MM.1S (cell line): ENCODE measurements around the gene PRKCE.

ENCODE experiments used
- DNase-seq: peaks from one replicate; pipeline ENCODE4 v3.0.0-alpha.2; 2015
- H2AFZ ChIP-seq: fragments of 300-600 bp; sonication (generic); 2 replicates; pipeline ENCODE4 v1.6.0; 2016; ENCODE audit warnings: antibody characterized with exemption, low read length
- H3F3A ChIP-seq: fragments of 300-600 bp; sonication (generic); 2 replicates; pipeline ENCODE4 v1.6.1; 2016; ENCODE audit warnings: mild to moderate bottlenecking, antibody characterized with exemption, low read length, moderate library complexity, mixed read lengths; ENCODE audit not compliant: insufficient read depth
- H3K27ac ChIP-seq: fragments of 300-600 bp; sonication (generic); 2 replicates; pipeline ENCODE4 v1.5.1; 2016; ENCODE audit warnings: mild to moderate bottlenecking, low read length
- H3K27me3 ChIP-seq: fragments of 300-600 bp; sonication (generic); replicated peaks from 2 replicates; pipeline ENCODE4 v1.6.0; 2016; ENCODE audit warnings: low read length; ENCODE audit not compliant: insufficient read depth
- H3K36me3 ChIP-seq: fragments of 300-600 bp; sonication (generic); replicated peaks from 2 replicates; pipeline ENCODE4 v1.6.1; 2016; ENCODE audit warnings: mild to moderate bottlenecking, low read length, mixed read lengths; ENCODE audit not compliant: insufficient read depth
- H3K4me1 ChIP-seq: fragments of 300-600 bp; sonication (generic); 2 replicates; pipeline ENCODE4 v1.6.1; 2016; ENCODE audit warnings: low read length, mixed read lengths
- H3K4me2 ChIP-seq: fragments of 300-600 bp; sonication (generic); 2 replicates; pipeline ENCODE4 v1.6.0; 2016; ENCODE audit warnings: low read depth, low read length
- H3K4me3 ChIP-seq: fragments of 300-600 bp; sonication (generic); 2 replicates; pipeline ENCODE4 v1.5.1; 2016; ENCODE audit warnings: low read length, mixed read lengths
- H3K79me2 ChIP-seq: fragments of 300-600 bp; sonication (generic); 2 replicates; pipeline ENCODE4 v1.6.1; 2016; ENCODE audit warnings: mixed run types, low read length, mixed read lengths
- H3K9ac ChIP-seq: fragments of 300-600 bp; sonication (generic); 2 replicates; pipeline ENCODE4 v1.6.1; 2016; ENCODE audit warnings: low read length, mixed read lengths
- H3K9me2 ChIP-seq: fragments of 300-600 bp; sonication (generic); replicated peaks from 2 replicates; pipeline ENCODE4 v1.6.1; 2016; ENCODE audit warnings: mild to moderate bottlenecking, low read length, mixed read lengths; ENCODE audit not compliant: insufficient read depth
- H3K9me3 ChIP-seq: fragments of 300-600 bp; sonication (generic); replicated peaks from 2 replicates; pipeline ENCODE4 v1.6.1; 2016; ENCODE audit warnings: mild to moderate bottlenecking, low read length, mixed read lengths; ENCODE audit not compliant: insufficient read depth
- H4K20me1 ChIP-seq: fragments of 300-600 bp; sonication (generic); 2 replicates; pipeline ENCODE4 v1.6.1; 2016; ENCODE audit warnings: mild to moderate bottlenecking, low read length, moderate library complexity, mixed read lengths; ENCODE audit not compliant: insufficient read depth
- EZH2 ChIP-seq: fragments of 300-600 bp; sonication (generic); optimal IDR thresholded peaks from 2 replicates; pipeline ENCODE3; 2017; ENCODE audit warnings: low read depth, mild to moderate bottlenecking, antibody characterized with exemption, low read length, mixed read lengths
- EZH2phosphoT487 ChIP-seq: fragments of 300-600 bp; sonication (generic); IDR thresholded peaks from 2 replicates; pipeline ENCODE4 v1.6.1; 2018; ENCODE audit warnings: antibody characterized with exemption, low read length
- TF ChIP-seq, protein P1 (sequence below): fragments of 300-600 bp; sonication (generic); IDR thresholded peaks from 2 replicates; pipeline ENCODE4 v1.5.1; 2016; ENCODE audit warnings: antibody characterized with exemption, low read length, mixed read lengths

PRKCE gene

DNA sequence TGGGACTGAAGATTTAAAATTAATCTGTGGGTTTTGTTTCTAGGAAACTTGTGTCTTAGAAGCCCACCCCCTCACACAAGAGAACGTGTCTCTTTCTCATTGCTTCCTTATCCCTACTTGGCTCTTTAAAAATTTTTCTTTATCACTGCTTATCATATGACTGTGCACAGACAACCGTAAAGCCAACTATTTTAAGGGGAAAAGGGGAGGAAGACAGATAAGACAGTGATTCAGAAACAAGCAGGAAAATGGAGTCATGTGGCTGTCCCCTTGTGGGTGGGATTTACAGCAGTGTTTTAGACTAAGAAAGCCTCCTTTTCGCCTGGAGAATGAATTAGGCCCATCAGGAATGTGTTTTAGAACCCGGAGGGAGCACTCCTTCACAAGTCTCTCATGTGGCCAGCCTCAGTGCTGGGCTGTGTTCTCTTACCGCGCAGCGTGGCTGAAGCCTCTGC, 17.6 kb downstream of the PRKCE start:
- H3K4me3 ChIP-seq, result no peak overlapping the region
- no peak overlapping the region for H3K27ac ChIP-seq
- no peaks in the 10 kb centered on the region for H3K9me2 ChIP-seq
- peaks cover 8% of the 10 kb centered on the region for H3K4me1 ChIP-seq
- H3K4me2 ChIP-seq, result no peak overlapping the region
- H3F3A ChIP-seq, result no peaks in the 10 kb centered on the region
- no peaks in the 10 kb centered on the region for H3K9me3 ChIP-seq
- no peak overlapping the region for H2AFZ ChIP-seq
- H3K9ac ChIP-seq, result no peak overlapping the region
- peaks cover 9% of the 10 kb centered on the region; the same call in 1 of the 2 replicates for H3K79me2 ChIP-seq
- no peaks in the 10 kb centered on the region for H3K27me3 ChIP-seq
- no peaks in the 10 kb centered on the region for H4K20me1 ChIP-seq
- no peak for DNase-seq
- H3K36me3 ChIP-seq, result no peaks in the 10 kb centered on the region
- TF ChIP-seq EZH2phosphoT487, result no peak
- TF ChIP-seq EZH2, result no peak
- TF ChIP-seq, protein P1, sequence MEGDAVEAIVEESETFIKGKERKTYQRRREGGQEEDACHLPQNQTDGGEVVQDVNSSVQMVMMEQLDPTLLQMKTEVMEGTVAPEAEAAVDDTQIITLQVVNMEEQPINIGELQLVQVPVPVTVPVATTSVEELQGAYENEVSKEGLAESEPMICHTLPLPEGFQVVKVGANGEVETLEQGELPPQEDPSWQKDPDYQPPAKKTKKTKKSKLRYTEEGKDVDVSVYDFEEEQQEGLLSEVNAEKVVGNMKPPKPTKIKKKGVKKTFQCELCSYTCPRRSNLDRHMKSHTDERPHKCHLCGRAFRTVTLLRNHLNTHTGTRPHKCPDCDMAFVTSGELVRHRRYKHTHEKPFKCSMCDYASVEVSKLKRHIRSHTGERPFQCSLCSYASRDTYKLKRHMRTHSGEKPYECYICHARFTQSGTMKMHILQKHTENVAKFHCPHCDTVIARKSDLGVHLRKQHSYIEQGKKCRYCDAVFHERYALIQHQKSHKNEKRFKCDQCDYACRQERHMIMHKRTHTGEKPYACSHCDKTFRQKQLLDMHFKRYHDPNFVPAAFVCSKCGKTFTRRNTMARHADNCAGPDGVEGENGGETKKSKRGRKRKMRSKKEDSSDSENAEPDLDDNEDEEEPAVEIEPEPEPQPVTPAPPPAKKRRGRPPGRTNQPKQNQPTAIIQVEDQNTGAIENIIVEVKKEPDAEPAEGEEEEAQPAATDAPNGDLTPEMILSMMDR, result no peak

GRCh38 chr2:45670646-45671045, 19.2 kb downstream of the PRKCE start:
- TF ChIP-seq, protein P1, result no peak
- no peak for TF ChIP-seq EZH2phosphoT487
- TF ChIP-seq EZH2, result no peak
- Histone ChIP-seq H2AFZ (no peak overlapping the region), H3K4me3 (no peak overlapping the region), H3K4me2 (no peak overlapping the region), H3K27me3 (no peaks in the 10 kb centered on the region), H3F3A (no peaks in the 10 kb centered on the region), H3K36me3 (no peaks in the 10 kb centered on the region), H3K9ac (no peak overlapping the region), H3K9me3 (no peaks in the 10 kb centered on the region), H3K4me1 (no peaks in the 10 kb centered on the region), H3K9me2 (no peaks in the 10 kb centered on the region), H3K79me2 (peaks cover 9% of the 10 kb centered on the region; the same call in 1 of the 2 replicates), H4K20me1 (no peaks in the 10 kb centered on the region), H3K27ac (no peak overlapping the region)
- no peak for DNase-seq

DNA sequence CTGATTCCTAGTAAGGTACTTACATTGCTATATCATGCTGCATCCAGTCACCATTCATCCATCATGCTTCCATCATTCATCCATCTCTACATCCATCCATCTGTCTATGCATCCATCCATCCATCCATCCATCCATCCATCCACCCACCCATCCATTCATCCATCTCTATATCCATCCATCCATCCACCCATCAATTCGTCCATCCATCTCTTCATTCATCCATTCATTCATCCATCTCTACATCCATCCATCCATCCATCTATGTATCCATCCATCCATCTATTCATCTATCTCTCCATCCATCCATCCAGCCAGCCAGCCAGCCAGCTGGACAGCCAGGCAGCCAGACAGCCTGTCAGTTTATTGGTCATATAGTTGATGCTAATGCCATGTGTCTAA, 20.7 kb downstream of the PRKCE start:
- H4K20me1 ChIP-seq, result no peaks in the 10 kb centered on the region

More for the DNA sequence above, 20.7 kb downstream of the PRKCE start:
- no peak for TF ChIP-seq EZH2phosphoT487
- no peak for TF ChIP-seq EZH2
- TF ChIP-seq, protein P1, result no peak
- Histone ChIP-seq H3K27me3 (no peaks in the 10 kb centered on the region), H3K9ac (no peak overlapping the region), H3F3A (no peaks in the 10 kb centered on the region), H3K9me3 (no peaks in the 10 kb centered on the region), H3K9me2 (no peaks in the 10 kb centered on the region), H2AFZ (no peak overlapping the region), H3K36me3 (no peaks in the 10 kb centered on the region), H3K27ac (no peak overlapping the region), H3K4me2 (no peak overlapping the region), H3K4me3 (no peak overlapping the region), H3K4me1 (no peaks in the 10 kb centered on the region), H3K79me2 (no peaks in the 10 kb centered on the region; the same call in none of the 2 replicates)
- DNase-seq, result no peak
